GM12872 (cell line): ENCODE results near the gene MRPL46.

Experiments
- TF ChIP-seq, protein P1 (sequence below): IDR thresholded peaks from 3 replicates; pipeline ENCODE4 v1.5.1; 2011; ENCODE audit warnings: low read depth, mild to moderate bottlenecking, low read length, moderate library complexity; ENCODE audit not compliant: insufficient read depth

MRPL46 gene

DNA sequence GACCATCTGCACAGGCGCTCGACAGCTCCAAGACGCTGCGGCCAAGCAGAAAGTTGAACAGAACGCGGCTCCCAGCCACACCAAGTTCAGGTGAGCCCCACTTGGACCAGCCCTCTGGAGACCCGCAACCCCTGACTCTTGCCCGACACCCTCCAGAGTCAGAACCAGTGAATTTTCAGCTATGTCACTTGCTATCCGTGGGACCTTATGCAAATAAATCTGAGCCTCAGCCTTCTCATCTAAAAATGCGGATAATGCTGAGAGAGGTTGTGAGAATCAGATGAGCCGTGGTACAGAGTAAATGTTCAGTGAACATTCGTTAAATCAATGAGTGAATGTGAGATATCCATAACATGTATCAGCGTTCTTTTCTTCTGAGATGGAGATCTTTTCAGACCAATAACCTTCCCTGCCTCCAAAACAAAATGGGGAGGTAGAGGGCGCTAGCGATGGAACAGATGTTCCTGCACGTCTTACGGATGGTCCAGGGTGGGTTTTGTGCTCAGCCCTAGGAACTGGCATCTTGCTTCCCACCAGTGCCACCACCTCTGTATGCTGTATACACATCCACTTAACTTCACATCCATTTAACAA is 844 bp upstream of the MRPL46 start:
- TF ChIP-seq, protein P1, sequence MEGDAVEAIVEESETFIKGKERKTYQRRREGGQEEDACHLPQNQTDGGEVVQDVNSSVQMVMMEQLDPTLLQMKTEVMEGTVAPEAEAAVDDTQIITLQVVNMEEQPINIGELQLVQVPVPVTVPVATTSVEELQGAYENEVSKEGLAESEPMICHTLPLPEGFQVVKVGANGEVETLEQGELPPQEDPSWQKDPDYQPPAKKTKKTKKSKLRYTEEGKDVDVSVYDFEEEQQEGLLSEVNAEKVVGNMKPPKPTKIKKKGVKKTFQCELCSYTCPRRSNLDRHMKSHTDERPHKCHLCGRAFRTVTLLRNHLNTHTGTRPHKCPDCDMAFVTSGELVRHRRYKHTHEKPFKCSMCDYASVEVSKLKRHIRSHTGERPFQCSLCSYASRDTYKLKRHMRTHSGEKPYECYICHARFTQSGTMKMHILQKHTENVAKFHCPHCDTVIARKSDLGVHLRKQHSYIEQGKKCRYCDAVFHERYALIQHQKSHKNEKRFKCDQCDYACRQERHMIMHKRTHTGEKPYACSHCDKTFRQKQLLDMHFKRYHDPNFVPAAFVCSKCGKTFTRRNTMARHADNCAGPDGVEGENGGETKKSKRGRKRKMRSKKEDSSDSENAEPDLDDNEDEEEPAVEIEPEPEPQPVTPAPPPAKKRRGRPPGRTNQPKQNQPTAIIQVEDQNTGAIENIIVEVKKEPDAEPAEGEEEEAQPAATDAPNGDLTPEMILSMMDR: peak; percentile 39; the same call in 1 of the 3 replicates

DNA sequence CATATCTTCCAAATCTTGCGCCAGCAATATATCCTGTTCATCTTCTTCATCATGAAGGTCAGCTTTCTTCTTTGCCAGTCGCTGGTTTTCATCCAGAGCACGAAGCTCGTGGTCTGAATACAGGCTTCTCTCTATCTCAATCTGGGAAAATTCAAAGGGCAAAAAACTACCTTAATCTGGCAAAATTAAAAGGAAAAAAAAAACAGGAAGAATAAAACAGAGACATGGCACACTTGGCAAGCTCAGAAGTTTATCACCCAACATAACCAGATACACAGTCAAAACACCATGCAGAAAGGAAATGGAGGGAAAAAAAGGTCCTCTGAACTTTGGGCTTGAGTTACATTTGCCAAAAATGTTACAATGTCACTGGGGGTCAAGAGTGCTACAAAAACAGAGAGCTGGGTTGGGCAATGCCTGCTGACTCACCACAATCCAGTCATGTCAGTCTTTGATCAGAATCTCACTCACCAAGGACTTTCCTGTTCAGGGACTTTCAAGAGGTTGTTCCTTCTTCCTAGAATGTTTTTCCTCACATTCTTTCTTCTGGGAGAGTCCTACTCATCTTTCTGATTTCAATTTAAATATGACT is 1.5 kb downstream of the MRPL46 start:
- TF ChIP-seq, protein P1: no peak

DNA sequence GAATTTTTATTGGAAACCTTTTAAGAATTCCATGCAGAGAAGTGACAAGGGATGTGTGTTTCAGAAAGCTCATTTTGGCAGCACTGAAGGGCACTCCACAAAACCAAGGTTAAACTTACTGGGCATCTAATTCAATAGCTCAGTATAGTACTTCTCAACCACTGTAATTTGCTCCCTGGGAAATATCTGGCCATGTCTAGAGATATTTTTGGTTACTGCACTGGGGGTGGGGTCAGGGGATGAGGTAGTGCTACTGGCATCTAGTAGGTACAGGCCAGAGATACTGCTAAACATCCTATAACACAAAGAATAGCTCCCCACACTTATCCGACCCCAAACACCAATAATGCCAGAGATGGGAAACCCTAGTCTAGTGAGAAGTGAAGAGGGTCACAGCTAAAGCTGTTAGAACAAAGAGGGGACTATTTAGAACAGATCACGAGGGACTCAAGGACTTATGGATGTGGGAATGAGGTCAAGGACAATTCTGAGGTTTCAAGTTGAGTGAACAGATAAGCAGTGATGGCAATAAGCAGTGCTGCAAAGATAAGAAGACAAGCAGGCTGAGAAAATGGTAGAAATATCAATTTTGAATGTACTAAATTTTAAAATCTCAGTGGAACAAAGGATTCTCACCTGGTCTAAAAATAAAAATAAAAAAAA is 3.2 kb downstream of the MRPL46 start:
- TF ChIP-seq, protein P1: no peak

DNA sequence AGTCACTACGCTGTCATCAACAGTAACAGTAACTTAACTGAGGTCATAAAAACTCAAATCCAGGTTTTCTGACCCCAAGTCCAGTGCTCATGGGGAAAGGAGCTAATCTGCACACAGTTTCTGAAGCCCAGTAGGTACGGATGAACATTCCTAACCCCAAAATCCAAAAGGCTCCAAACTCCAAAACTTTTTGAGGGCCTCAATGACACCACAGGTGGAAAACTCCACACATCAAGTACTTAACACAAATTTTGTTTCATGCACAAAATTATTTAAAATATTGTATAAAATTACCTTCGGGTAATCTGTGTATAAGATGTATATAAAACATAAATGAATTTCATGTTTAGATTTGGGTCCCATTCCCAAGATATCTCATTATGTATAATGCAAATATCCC is 10.5 kb downstream of the MRPL46 start:
- TF ChIP-seq, protein P1: no peak

DNA sequence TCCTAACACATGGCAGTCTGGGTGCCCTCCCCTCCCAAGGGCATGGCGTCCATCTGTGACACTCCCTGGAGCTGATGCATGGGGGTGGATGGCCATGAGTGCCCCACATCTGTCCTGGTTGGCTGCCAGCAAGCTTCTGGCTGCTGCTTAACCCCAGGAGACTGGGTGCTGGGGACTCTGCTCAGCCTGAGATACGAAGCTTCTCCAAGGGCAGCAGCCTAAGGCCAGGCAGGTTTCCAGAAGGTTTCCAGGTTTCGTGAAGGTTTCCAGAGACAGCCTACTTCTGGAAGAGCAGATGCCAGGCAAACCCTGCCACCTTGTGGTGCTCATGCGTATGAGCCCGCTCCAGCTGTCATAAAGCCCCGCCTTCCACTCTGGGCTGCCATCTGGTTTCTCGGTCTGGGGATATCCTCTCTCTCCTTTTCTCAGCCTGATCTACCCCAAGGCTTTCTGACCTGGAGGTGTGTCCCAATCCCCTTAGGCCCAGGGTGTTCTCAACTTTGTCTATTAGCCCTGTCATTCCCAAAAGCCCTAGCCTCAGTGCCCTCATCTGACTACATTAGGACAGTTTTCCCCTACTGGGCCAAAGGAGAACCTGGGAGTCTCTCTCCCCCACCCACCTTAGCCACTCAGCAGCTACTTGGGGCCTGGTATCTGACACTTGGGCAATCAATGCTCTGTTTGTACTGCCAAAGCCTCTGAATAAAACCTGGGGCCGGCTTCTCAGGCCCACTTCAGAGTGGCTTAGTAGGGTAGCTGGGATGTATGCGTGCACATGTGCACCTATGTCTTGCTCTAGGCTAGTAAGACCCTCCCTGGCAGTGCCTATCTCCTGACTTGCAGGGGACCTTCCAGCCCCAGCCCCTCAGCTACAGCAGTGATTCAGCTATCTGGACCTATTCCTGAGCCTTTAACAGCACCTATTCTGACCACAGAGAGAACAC is 12.0 kb downstream of the MRPL46 start:
- TF ChIP-seq, protein P1: peak; percentile 86

DNA sequence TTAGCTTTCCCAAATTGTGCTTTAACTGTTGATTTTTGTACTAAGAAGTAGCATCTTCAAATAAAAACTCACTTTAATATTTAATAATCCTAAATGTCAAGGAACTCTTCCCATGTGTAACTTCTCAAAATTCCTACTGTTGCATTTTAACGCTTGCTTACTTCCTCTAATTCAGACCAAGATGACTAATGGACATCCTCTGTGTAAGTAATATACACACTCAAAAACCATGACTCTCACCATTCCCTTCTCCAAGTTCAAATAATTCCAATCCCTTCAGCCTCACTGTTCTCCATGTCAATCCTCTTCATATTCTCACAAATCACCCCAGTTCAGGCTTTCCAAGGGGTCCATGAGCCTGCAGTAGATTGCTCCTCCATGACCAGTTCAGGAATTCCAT is 13.0 kb downstream of the MRPL46 start:
- TF ChIP-seq, protein P1: no peak

DNA sequence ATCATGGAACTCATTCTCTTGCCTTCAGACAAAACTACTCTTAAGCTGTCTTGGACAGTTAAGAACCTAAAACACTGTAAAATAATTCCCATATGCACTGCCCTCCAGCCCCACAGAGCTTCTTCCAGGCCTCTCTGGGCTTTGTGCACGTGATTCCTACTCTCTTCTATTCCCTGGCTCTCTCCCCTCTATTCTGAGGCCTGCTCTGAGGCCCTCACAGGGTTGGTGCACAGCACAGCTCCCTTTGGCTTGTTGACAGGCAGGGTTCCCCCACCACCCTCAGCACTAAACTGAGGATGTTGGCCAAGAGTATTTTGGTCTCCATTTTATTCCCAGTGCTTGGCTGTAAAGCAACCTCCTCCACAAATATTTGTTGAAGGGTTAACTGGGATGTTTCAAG is 13.5 kb downstream of the MRPL46 start:
- TF ChIP-seq, protein P1: no peak
